Thyroid gland (tissue), 4 donors: ENCODE measurements around the gene USP28. TPM values are rescaled to one million over a fixed set of nuclear protein-coding genes. Genes with fewer than 3 reads are reported as not detected.

Experiments
- DNase-seq, 2 donors: peaks; one replicate each; pipeline ENCODE4 v3.0.0-alpha.2; 2019
- H3K27ac ChIP-seq, 3 donors: fragments of 200-600 bp; sonication (generic); 1 replicate in 2 of 3; 2 replicates in 1 of 3; pipeline ENCODE4 v1.5.1; 2016 to 2019; ENCODE audit warnings: mild to moderate bottlenecking in 1 of 3, moderate library complexity in 1 of 3
- H3K27me3 ChIP-seq: fragments of 200-600 bp; sonication (generic); one replicate; pipeline ENCODE4 v1.5.1; 2019
- H3K36me3 ChIP-seq, 2 donors: fragments of 200-600 bp; sonication (generic); one replicate each; pipeline ENCODE4 v1.5.1; 2016 to 2019
- H3K4me1 ChIP-seq, 2 donors: fragments of 200-600 bp; sonication (generic); one replicate each; pipeline ENCODE4 v1.5.1; 2017 to 2019
- H3K4me3 ChIP-seq, 3 donors: fragments of 200-600 bp; sonication (generic); replicated peaks in 1 of 3; 1 replicate in 2 of 3; 2 replicates in 1 of 3; pipeline ENCODE4 v1.5.1; 2016; ENCODE audit warnings: mild to moderate bottlenecking in 1 of 3
- H3K9me3 ChIP-seq: fragments of 200-600 bp; sonication (generic); one replicate; pipeline ENCODE4 v1.5.1; 2017
- CTCF ChIP-seq, 6 experiments: fragments of 200-600 bp in 3 of 6; fragments of 450-650 bp in 3 of 6; sonication (generic) in 3 of 6; IDR thresholded peaks; one replicate each; pipeline ENCODE4 v1.5.1; 2016 to 2019; ENCODE audit warnings: antibody characterized with exemption in 6 of 6, mild to moderate bottlenecking in 2 of 6, inconsistent platforms in 1 of 6, moderate library complexity in 1 of 6
- POLR2A ChIP-seq, 2 donors: fragments of 450-650 bp; IDR thresholded peaks; one replicate each; pipeline ENCODE4 v1.6.1; 2017; ENCODE audit warnings: antibody characterized with exemption in 2 of 2, mild to moderate bottlenecking in 2 of 2, moderate library complexity in 1 of 2
- WGBS, 2 donors: methylation state at CpG; one replicate each; pipeline ENCODE4 v1.1.5; 2017; 5-methylcytosine and 5-hydroxymethylcytosine counted together
- intact Hi-C: fragments of 100-400 bp; cut with DNase I; formaldehyde crosslinking; loops from one replicate; pipeline ENCODE4 v1.15.1; 2023
- total RNA-seq, 4 donors: library from RNA; depleted of rRNA; stranded (reverse); fragments of >200 nt; gene quantifications; one replicate each; pipeline ENCODE4 v1.2.3, GENCODE V29; 2016

The USP28 gene
- total RNA-seq, 4 donors from 2014 or later: 15.3 to 36.7 (median 26.2) TPM

GRCh38 chr11:113876798-113877669, 1.7 kb upstream of the USP28 start:
- intact Hi-C loops: no loop called here
- whole genome bisulfite sequencing, 2 donors: 95% methylated on average over 8 of the region's 8 CpGs

GRCh38 chr11:113876074-113876797, 864 bp upstream of the USP28 start:
- H3K4me3 ChIP-seq: peak overlapping the region in 2 of 3 donors; percentile 5 to 62
- intact Hi-C loops: no loop called here
- H3K27ac ChIP-seq: peak overlapping the region; percentile 85 to 91 (median 86)
- TF ChIP-seq CTCF (IDR thresholded peaks at IDR 0.05) (no peak), POLR2A (IDR thresholded peaks at IDR 0.05) (no peak)
- no peaks in the 10 kb centered on the region for H3K27me3 ChIP-seq
- no peaks in the 10 kb centered on the region for H3K36me3 ChIP-seq
- peaks cover 8 to 9% of the 10 kb centered on the region in 2 donors for H3K4me1 ChIP-seq
- DNase-seq: peak in 1 of 2 donors; percentile 15
- 72 to 81% methylated on average over 18 to 24 of the region's 24 CpGs for WGBS, 2 donors
- H3K9me3 ChIP-seq: no peaks in the 10 kb centered on the region

More at GRCh38 chr11:113876798-113877669, 1.7 kb upstream of the USP28 start:
- Histone ChIP-seq H3K4me1 (peaks cover 8 to 9% of the 10 kb centered on the region in 2 donors), H3K27me3 (no peaks in the 10 kb centered on the region), H3K27ac (no peak overlapping the region), H3K36me3 (no peaks in the 10 kb centered on the region), H3K4me3 (no peak overlapping the region), H3K9me3 (no peaks in the 10 kb centered on the region)
- no peak for DNase-seq
- TF ChIP-seq CTCF (IDR thresholded peaks at IDR 0.05): no peak
- TF ChIP-seq POLR2A (IDR thresholded peaks at IDR 0.05): no peak

DNA sequence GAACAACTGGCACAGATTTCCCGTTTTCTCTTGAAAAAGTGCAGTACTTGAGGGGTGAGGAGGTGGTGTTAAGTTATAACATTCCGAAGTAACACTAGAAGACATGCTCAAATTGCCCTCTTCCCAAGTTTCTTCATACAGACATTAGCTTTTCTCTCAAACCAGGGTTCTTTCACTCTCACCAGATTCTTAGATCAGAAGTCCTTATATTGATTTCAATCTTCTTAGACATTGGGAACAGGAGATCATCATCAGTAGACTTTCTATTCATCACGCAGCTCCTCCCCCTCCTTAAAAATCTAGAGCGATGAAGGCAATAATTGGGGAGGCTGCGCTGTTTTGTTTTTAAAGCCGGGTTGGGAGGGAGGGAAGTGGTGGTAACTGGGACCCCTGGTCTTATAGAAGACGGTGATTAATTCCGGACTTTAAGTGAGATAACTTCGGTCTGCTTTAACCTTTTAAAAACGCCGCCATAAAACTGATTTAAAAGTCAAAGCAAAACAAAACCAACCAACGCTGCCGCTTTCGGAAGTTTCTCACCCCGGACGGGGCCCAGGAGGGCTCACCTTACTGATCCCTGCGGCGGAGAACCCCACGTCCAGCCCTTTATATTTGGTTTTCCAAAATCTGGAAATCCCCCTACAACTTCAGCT, 665 bp downstream of the USP28 start:
- Histone ChIP-seq H3K4me1 (peaks cover 8 to 9% of the 10 kb centered on the region in 2 donors), H3K27me3 (no peaks in the 10 kb centered on the region), H3K27ac (peak overlapping the region in 2 of 3 donors; percentile 41 to 71), H3K36me3 (no peaks in the 10 kb centered on the region), H3K9me3 (no peaks in the 10 kb centered on the region), H3K4me3 (peak overlapping the region; percentile 18 to 62 (median 57))
- no peak for DNase-seq
- intact Hi-C loops: no loop called here
- TF ChIP-seq CTCF (IDR thresholded peaks at IDR 0.05) (no peak), POLR2A (IDR thresholded peaks at IDR 0.05) (no peak)
- 3% methylated on average over 19 of the region's 19 CpGs for WGBS, 2 donors

GRCh38 chr11:113874096-113874495, 1.3 kb downstream of the USP28 start:
- no peak for TF ChIP-seq CTCF (IDR thresholded peaks at IDR 0.05)
- no peak for TF ChIP-seq POLR2A (IDR thresholded peaks at IDR 0.05)
- Histone ChIP-seq H3K4me3 (no peak overlapping the region), H3K36me3 (no peaks in the 10 kb centered on the region), H3K27me3 (no peaks in the 10 kb centered on the region), H3K4me1 (peaks cover 8 to 9% of the 10 kb centered on the region in 2 donors), H3K9me3 (no peaks in the 10 kb centered on the region), H3K27ac (no peak overlapping the region)
- intact Hi-C loops: no loop called here
- DNase-seq: no peak
- WGBS, 2 donors: 91 to 92% methylated on average over 19 of the region's 19 CpGs
